Neuronal stem cell (in vitro differentiated cells): ENCODE results near the gene PDK1.

Experiments
- DNase-seq: peaks from one replicate; pipeline ENCODE4 v3.0.0-alpha.2; 2013; ENCODE audit warnings: low spot score
- H2AFZ ChIP-seq: one replicate; pipeline ENCODE4 v1.6.1; 2013; ENCODE audit warnings: mild to moderate bottlenecking, low read length, inconsistent platforms
- H2AK5ac ChIP-seq: 2 replicates; pipeline ENCODE4 v1.6.1; 2013; ENCODE audit warnings: low read depth, mild to moderate bottlenecking, inconsistent platforms, low read length, moderate library complexity, mixed read lengths
- H2BK120ac ChIP-seq: 2 replicates; pipeline ENCODE4 v1.6.1; 2013; ENCODE audit warnings: low read depth, mild to moderate bottlenecking, inconsistent platforms, low read length, moderate library complexity, mixed read lengths
- H2BK12ac ChIP-seq: one replicate; pipeline ENCODE4 v1.6.1; 2013; ENCODE audit warnings: low read length, inconsistent platforms
- H2BK15ac ChIP-seq: 2 replicates; pipeline ENCODE4 v1.6.1; 2013; ENCODE audit warnings: mild to moderate bottlenecking, low read length, inconsistent platforms, mixed read lengths
- H2BK5ac ChIP-seq: one replicate; pipeline ENCODE4 v1.6.1; 2013; ENCODE audit warnings: inconsistent platforms, mild to moderate bottlenecking, low read length, moderate library complexity
- H3K14ac ChIP-seq: one replicate; pipeline ENCODE4 v1.6.1; 2013; ENCODE audit warnings: low read length, inconsistent platforms
- H3K18ac ChIP-seq: 2 replicates; pipeline ENCODE4 v1.6.1; 2013; ENCODE audit warnings: low read length, inconsistent platforms
- H3K23ac ChIP-seq: 2 replicates; pipeline ENCODE4 v1.6.1; 2013; ENCODE audit warnings: low read depth, mild to moderate bottlenecking, mixed read lengths, low read length, inconsistent platforms; ENCODE audit not compliant: poor library complexity
- H3K27ac ChIP-seq: replicated peaks from 3 replicates; pipeline ENCODE4 v1.5.1; 2013; ENCODE audit warnings: low read length, inconsistent platforms
- H3K27me3 ChIP-seq, 3 experiments: 2 replicates each; pipeline ENCODE4 v1.6.1; 2013; ENCODE audit warnings: low read length in 3 of 3, mild to moderate bottlenecking in 2 of 3, inconsistent platforms in 1 of 3, low read depth in 1 of 3, mixed read lengths in 1 of 3, moderate library complexity in 1 of 3; ENCODE audit not compliant: control insufficient read depth in 3 of 3, insufficient read depth in 3 of 3
- H3K36me3 ChIP-seq, 2 donors: replicated peaks in 1 of 2; 2 replicates each; pipeline ENCODE4 v1.6.1; 2013; ENCODE audit warnings: low read length in 2 of 2; ENCODE audit not compliant: control insufficient read depth in 2 of 2, insufficient read depth in 2 of 2
- H3K4ac ChIP-seq: 2 replicates; pipeline ENCODE4 v1.6.1; 2013; ENCODE audit warnings: inconsistent platforms, mild to moderate bottlenecking, low read length, moderate library complexity
- H3K4me1 ChIP-seq, 2 donors: 1 replicate in 1 of 2; 2 replicates in 1 of 2; pipeline ENCODE4 v1.6.1; 2013; ENCODE audit warnings: low read length in 2 of 2, low read depth in 1 of 2; ENCODE audit not compliant: control insufficient read depth in 2 of 2, insufficient read depth in 1 of 2
- H3K4me2 ChIP-seq: one replicate; pipeline ENCODE4 v1.6.1; 2013; ENCODE audit warnings: mild to moderate bottlenecking, low read length, inconsistent platforms; ENCODE audit not compliant: insufficient read depth, poor library complexity, severe bottlenecking
- H3K4me3 ChIP-seq, 2 donors: 2 replicates each; pipeline ENCODE4 v1.5.1; 2013; ENCODE audit warnings: low read length in 2 of 2, mild to moderate bottlenecking in 2 of 2, inconsistent platforms in 1 of 2, moderate library complexity in 1 of 2
- H3K79me1 ChIP-seq: one replicate; pipeline ENCODE4 v1.6.1; 2013; ENCODE audit warnings: low read depth, mild to moderate bottlenecking, inconsistent platforms, low read length, moderate library complexity
- H3K9ac ChIP-seq: one replicate; pipeline ENCODE4 v1.6.1; 2013; ENCODE audit warnings: mild to moderate bottlenecking, low read depth, low read length, inconsistent platforms; ENCODE audit not compliant: poor library complexity
- H3K9me3 ChIP-seq, 2 donors: replicated peaks in 1 of 2; 2 replicates each; pipeline versions ENCODE3 to v1.6.1; 2013; ENCODE audit warnings: low read length in 2 of 2, mild to moderate bottlenecking in 2 of 2, inconsistent platforms in 1 of 2, low read depth in 1 of 2, mixed read lengths in 1 of 2, moderate library complexity in 1 of 2; ENCODE audit not compliant: control insufficient read depth in 2 of 2, insufficient read depth in 1 of 2
- H4K8ac ChIP-seq: one replicate; pipeline ENCODE4 v1.6.1; 2013; ENCODE audit warnings: low read depth, mild to moderate bottlenecking, inconsistent platforms, low read length, moderate library complexity
- H4K91ac ChIP-seq: one replicate; pipeline ENCODE4 v1.6.1; 2013; ENCODE audit warnings: low read length, low read depth, mild to moderate bottlenecking, inconsistent platforms; ENCODE audit not compliant: poor library complexity
- WGBS, 2 donors: extraction: QIAGEN DNeasy Blood & Tissue Kit; methylation state at CpG; one replicate each; pipeline ENCODE4 v1.1.7; 2013; ENCODE audit warnings: missing lambda C conversion rate in 2 of 2, mixed read lengths in 1 of 2; ENCODE audit not compliant: insufficient read length in 2 of 2, insufficient replicate concordance in 1 of 2; ENCODE audit errors: extremely low coverage in 2 of 2; 5-methylcytosine and 5-hydroxymethylcytosine counted together

PDK1 gene

GRCh38 chr2:172639256-172639655, 83.4 kb downstream of the PDK1 start:
- Histone ChIP-seq H2AFZ (no peak overlapping the region), H3K4ac (no peak overlapping the region), H3K4me1 (no peaks in the 10 kb centered on the region), H2BK5ac (no peak overlapping the region), H3K14ac (no peak overlapping the region), H3K27me3 (no peaks in the 10 kb centered on the region), H4K8ac (no peak overlapping the region), H2BK120ac (no peak overlapping the region), H3K9ac (no peak overlapping the region), H3K4me2 (no peak overlapping the region), H2AK5ac (no peak overlapping the region), H2BK12ac (no peak overlapping the region), H3K23ac (no peak overlapping the region), H3K27ac (no peak overlapping the region), H3K9me3 (no peaks in the 10 kb centered on the region), H4K91ac (no peak overlapping the region), H3K79me1 (no peaks in the 10 kb centered on the region), H2BK15ac (no peak overlapping the region), H3K4me3 (no peak overlapping the region), H3K36me3 (no peaks in the 10 kb centered on the region), H3K18ac (no peak overlapping the region)
- DNase-seq, result no peak
- WGBS, 2 donors, result no CpG with 5 or more reads among the region's 3 CpGs

- H3K14ac ChIP-seq, result no peak overlapping the region
- no peak overlapping the region for H3K18ac ChIP-seq
- H3K4ac ChIP-seq, result no peak overlapping the region
- H3K23ac ChIP-seq, result no peak overlapping the region
- H2BK5ac ChIP-seq, result no peak overlapping the region
- no peak for DNase-seq
- no CpG with 5 or more reads among the region's 2 CpGs for WGBS, 2 donors
- H3K27ac ChIP-seq, result no peak overlapping the region
- H3K4me3 ChIP-seq, result no peak overlapping the region
- H3K27me3 ChIP-seq, result no peaks in the 10 kb centered on the region
- H2BK12ac ChIP-seq, result no peak overlapping the region
- no peak overlapping the region for H2BK120ac ChIP-seq
- H4K8ac ChIP-seq, result no peak overlapping the region
- H3K4me1 ChIP-seq, result no peaks in the 10 kb centered on the region
- H3K9ac ChIP-seq, result no peak overlapping the region
- H3K36me3 ChIP-seq, result no peaks in the 10 kb centered on the region
- H2BK15ac ChIP-seq, result no peak overlapping the region
- no peak overlapping the region for H2AFZ ChIP-seq
- no peaks in the 10 kb centered on the region for H3K9me3 ChIP-seq
- no peak overlapping the region for H2AK5ac ChIP-seq
- no peaks in the 10 kb centered on the region for H3K79me1 ChIP-seq
- H4K91ac ChIP-seq, result no peak overlapping the region
- no peak overlapping the region for H3K4me2 ChIP-seq
Measured at GRCh38 chr2:172639823-172640222, 83.9 kb downstream of the PDK1 start.

- Histone ChIP-seq H3K27ac (no peak overlapping the region), H2AK5ac (no peak overlapping the region), H3K4me3 (no peak overlapping the region), H2BK12ac (no peak overlapping the region), H3K9ac (no peak overlapping the region), H3K9me3 (no peaks in the 10 kb centered on the region), H4K8ac (no peak overlapping the region), H3K23ac (no peak overlapping the region), H3K4me1 (no peaks in the 10 kb centered on the region), H2BK5ac (no peak overlapping the region), H3K4ac (no peak overlapping the region), H4K91ac (no peak overlapping the region), H2BK120ac (no peak overlapping the region), H2AFZ (no peak overlapping the region), H3K14ac (no peak overlapping the region), H3K18ac (no peak overlapping the region), H3K27me3 (no peaks in the 10 kb centered on the region), H2BK15ac (no peak overlapping the region), H3K79me1 (no peaks in the 10 kb centered on the region), H3K36me3 (no peaks in the 10 kb centered on the region), H3K4me2 (no peak overlapping the region)
- DNase-seq, result no peak
Measured at GRCh38 chr2:172640389-172640788, 84.5 kb downstream of the PDK1 start.

- Histone ChIP-seq H3K4me3 (no peak overlapping the region), H3K27me3 (no peaks in the 10 kb centered on the region), H4K8ac (no peak overlapping the region), H2BK5ac (no peak overlapping the region), H3K14ac (no peak overlapping the region), H3K9ac (no peak overlapping the region), H2AK5ac (no peak overlapping the region), H3K18ac (no peak overlapping the region), H3K36me3 (no peaks in the 10 kb centered on the region), H3K4me2 (no peak overlapping the region), H2AFZ (no peak overlapping the region), H3K79me1 (no peaks in the 10 kb centered on the region), H3K23ac (no peak overlapping the region), H2BK15ac (no peak overlapping the region), H3K4me1 (no peaks in the 10 kb centered on the region), H3K9me3 (no peaks in the 10 kb centered on the region), H3K4ac (no peak overlapping the region), H2BK12ac (no peak overlapping the region), H4K91ac (no peak overlapping the region), H3K27ac (no peak overlapping the region), H2BK120ac (no peak overlapping the region)
- no peak for DNase-seq
- whole genome bisulfite sequencing, 2 donors, result no CpG with 5 or more reads among the region's 6 CpGs
Measured at GRCh38 chr2:172642301-172643020, 86.6 kb downstream of the PDK1 start.
